ENCODE data around the gene CDK5RAP1.

Gene CDK5RAP1

DNA sequence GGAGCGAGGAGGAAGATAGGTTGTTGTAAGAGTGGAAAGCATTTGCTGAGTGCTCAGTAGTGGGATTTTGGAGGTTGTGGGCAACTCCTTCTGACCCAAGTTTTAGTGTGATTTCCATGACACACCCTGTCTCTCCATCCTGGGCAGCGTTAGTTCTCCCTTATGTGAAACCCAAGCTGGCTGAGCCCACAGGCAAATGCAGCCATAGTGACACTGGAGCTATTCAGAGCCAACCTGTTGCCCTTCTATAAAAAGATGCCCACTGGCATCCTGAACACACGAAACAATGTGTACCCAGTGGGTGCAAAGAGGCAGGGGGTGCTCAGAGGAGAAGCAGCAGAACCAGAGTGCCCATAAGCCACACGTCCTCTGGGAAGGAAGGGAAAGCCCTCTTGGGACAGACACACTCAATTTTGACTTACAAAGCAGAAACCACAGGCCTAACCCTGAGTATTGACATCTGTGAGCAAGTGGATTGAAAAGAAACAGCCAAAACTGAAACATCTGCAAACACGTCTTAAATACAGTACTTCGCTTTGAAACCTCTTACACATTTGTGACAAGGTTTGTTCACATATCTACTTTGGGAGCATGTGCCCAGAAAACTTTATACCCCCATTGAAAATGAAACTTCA is 63.7 kb downstream of the CDK5RAP1 start:
- DNase-seq (ENCODE audit: insufficient read length) (no peak), FAIRE-seq (peak; percentile 57)
- TF ChIP-seq POLR2AphosphoS5 (IDR thresholded peaks at IDR 0.05; ENCODE audit: low read depth, low read length), result no peak
- TF ChIP-seq TAF1 (IDR thresholded peaks at IDR 0.05; ENCODE audit: borderline replicate concordance, low read depth, low read length), result no peak
- TF ChIP-seq POLR2A (IDR thresholded peaks at IDR 0.05; ENCODE audit: low read depth, low read length), result no peak

GRCh38 chr20:33337119-33337518 is 64.2 kb downstream of the CDK5RAP1 start:
- FAIRE-seq (no peak), DNase-seq (ENCODE audit: insufficient read length) (no peak)
- TF ChIP-seq POLR2AphosphoS5 (IDR thresholded peaks at IDR 0.05; ENCODE audit: low read depth, low read length), result no peak
- TF ChIP-seq POLR2A (IDR thresholded peaks at IDR 0.05; ENCODE audit: low read depth, low read length), result no peak
- no peak for TF ChIP-seq TAF1 (IDR thresholded peaks at IDR 0.05; ENCODE audit: borderline replicate concordance, low read depth, low read length)

DNA sequence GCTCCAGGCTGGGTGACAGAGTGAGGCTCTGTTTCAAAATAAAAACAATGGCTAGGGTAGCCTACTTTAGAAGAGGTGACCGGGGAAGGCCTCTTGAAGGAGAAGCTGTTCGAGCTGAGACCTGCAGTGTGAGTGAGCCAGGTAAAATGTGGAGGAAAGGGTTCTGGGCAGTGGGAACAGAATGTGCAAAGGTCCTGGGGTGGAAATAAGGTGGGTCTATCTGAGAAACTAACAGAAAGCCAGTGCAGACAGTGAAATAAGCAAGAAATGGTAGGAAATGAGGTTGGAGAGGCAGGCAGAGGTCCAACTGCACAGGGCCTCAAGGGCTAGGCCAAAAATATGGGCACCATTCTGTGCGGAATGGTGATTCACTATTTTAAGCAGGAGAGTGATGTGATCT is 64.9 kb downstream of the CDK5RAP1 start:
- DNase-seq (ENCODE audit: insufficient read length) (no peak), FAIRE-seq (no peak)
- TF ChIP-seq TAF1 (IDR thresholded peaks at IDR 0.05; ENCODE audit: borderline replicate concordance, low read depth, low read length) (no peak), POLR2AphosphoS5 (IDR thresholded peaks at IDR 0.05; ENCODE audit: low read depth, low read length) (no peak)

DNA sequence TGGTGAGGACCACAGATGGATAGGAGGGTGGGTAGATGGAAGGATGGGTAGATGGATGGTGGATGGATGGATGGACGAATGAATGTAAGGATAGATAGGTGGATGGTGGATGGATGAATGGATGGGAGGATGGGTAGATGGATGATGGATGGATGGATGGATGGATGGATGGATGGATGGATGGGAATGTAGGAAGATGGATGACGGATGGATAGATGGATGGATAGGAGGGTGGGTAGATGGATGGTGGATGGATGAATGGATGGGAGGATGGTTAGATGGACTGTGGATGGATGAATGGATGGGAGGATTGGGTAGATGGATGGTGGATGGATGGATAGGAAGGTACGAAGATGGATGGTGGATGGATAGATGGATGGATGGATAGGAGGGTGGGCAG is 67.2 kb downstream of the CDK5RAP1 start:
- FAIRE-seq (no peak), DNase-seq (ENCODE audit: insufficient read length) (no peak)
- TF ChIP-seq POLR2A (IDR thresholded peaks at IDR 0.05; ENCODE audit: low read depth, low read length), result no peak
- no peak for TF ChIP-seq TAF1 (IDR thresholded peaks at IDR 0.05; ENCODE audit: borderline replicate concordance, low read depth, low read length)
- TF ChIP-seq POLR2AphosphoS5 (IDR thresholded peaks at IDR 0.05; ENCODE audit: low read depth, low read length), result no peak

DNA sequence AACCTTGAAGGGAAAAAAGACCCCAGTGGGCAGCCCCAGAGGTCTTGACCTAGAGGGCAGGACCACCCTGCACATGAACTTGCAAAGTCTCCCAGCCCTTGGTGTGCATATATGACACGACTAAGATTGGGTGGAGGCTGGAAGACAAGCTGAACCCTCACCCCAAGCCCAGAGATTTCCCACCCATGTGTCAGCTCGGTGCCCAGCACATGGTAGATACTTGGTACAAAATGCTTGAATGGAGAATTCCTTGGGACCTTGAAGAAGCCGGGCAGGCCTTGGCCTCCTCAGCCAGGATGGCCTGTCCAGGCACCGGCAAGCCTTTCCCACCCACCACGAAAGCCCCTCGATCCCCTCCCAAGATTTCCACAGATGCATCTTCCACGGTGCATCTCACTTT is 67.7 kb downstream of the CDK5RAP1 start:
- DNase-seq (ENCODE audit: insufficient read length) (no peak), FAIRE-seq (no peak)
- TF ChIP-seq POLR2A (IDR thresholded peaks at IDR 0.05; ENCODE audit: low read depth, low read length), result no peak
- TF ChIP-seq TAF1 (IDR thresholded peaks at IDR 0.05; ENCODE audit: borderline replicate concordance, low read depth, low read length), result no peak
- TF ChIP-seq POLR2AphosphoS5 (IDR thresholded peaks at IDR 0.05; ENCODE audit: low read depth, low read length), result no peak

- DNase-seq (ENCODE audit: insufficient read length), result no peak
- no peak for FAIRE-seq
- TF ChIP-seq POLR2AphosphoS5 (IDR thresholded peaks at IDR 0.05; ENCODE audit: low read depth, low read length), result no peak
- TF ChIP-seq POLR2A (IDR thresholded peaks at IDR 0.05; ENCODE audit: low read depth, low read length), result no peak
- no peak for TF ChIP-seq TAF1 (IDR thresholded peaks at IDR 0.05; ENCODE audit: borderline replicate concordance, low read depth, low read length)
Measured at GRCh38 chr20:33332905-33333456, 68.3 kb downstream of the CDK5RAP1 start.

- TF ChIP-seq POLR2AphosphoS5 (IDR thresholded peaks at IDR 0.05; ENCODE audit: low read depth, low read length), result no peak
- FAIRE-seq (no peak), DNase-seq (ENCODE audit: insufficient read length) (no peak)
Measured at GRCh38 chr20:33328157-33329137, 72.9 kb downstream of the CDK5RAP1 start.

GRCh38 chr20:33325350-33325749 is 76.0 kb downstream of the CDK5RAP1 start:
- no peak for TF ChIP-seq POLR2A (IDR thresholded peaks at IDR 0.05; ENCODE audit: low read depth, low read length)
- no peak for TF ChIP-seq TAF1 (IDR thresholded peaks at IDR 0.05; ENCODE audit: borderline replicate concordance, low read depth, low read length)
- no peak for TF ChIP-seq POLR2AphosphoS5 (IDR thresholded peaks at IDR 0.05; ENCODE audit: low read depth, low read length)

GRCh38 chr20:33323236-33323635 is 78.1 kb downstream of the CDK5RAP1 start:
- FAIRE-seq (no peak), DNase-seq (ENCODE audit: insufficient read length) (no peak)
- TF ChIP-seq POLR2A (IDR thresholded peaks at IDR 0.05; ENCODE audit: low read depth, low read length) (no peak), POLR2AphosphoS5 (IDR thresholded peaks at IDR 0.05; ENCODE audit: low read depth, low read length) (no peak), TAF1 (IDR thresholded peaks at IDR 0.05; ENCODE audit: borderline replicate concordance, low read depth, low read length) (no peak)

More at GRCh38 chr20:33325350-33325749, 76.0 kb downstream of the CDK5RAP1 start:
- no peak for FAIRE-seq
- DNase-seq (ENCODE audit: insufficient read length), result no peak

- FAIRE-seq (no peak), DNase-seq (ENCODE audit: insufficient read length) (no peak)
- no peak for TF ChIP-seq POLR2A (IDR thresholded peaks at IDR 0.05; ENCODE audit: low read depth, low read length)
- TF ChIP-seq TAF1 (IDR thresholded peaks at IDR 0.05; ENCODE audit: borderline replicate concordance, low read depth, low read length), result no peak
- TF ChIP-seq POLR2AphosphoS5 (IDR thresholded peaks at IDR 0.05; ENCODE audit: low read depth, low read length), result no peak
Measured at GRCh38 chr20:33322456-33322855, 78.9 kb downstream of the CDK5RAP1 start.

GRCh38 chr20:33320006-33320405 is 81.3 kb downstream of the CDK5RAP1 start:
- TF ChIP-seq POLR2A (IDR thresholded peaks at IDR 0.05; ENCODE audit: low read depth, low read length), result no peak
- no peak for TF ChIP-seq TAF1 (IDR thresholded peaks at IDR 0.05; ENCODE audit: borderline replicate concordance, low read depth, low read length)
- no peak for TF ChIP-seq POLR2AphosphoS5 (IDR thresholded peaks at IDR 0.05; ENCODE audit: low read depth, low read length)
- DNase-seq (ENCODE audit: insufficient read length) (no peak), FAIRE-seq (no peak)

- no peak for FAIRE-seq
- DNase-seq (ENCODE audit: insufficient read length), result no peak
- TF ChIP-seq POLR2A (IDR thresholded peaks at IDR 0.05; ENCODE audit: low read depth, low read length) (no peak), TAF1 (IDR thresholded peaks at IDR 0.05; ENCODE audit: borderline replicate concordance, low read depth, low read length) (no peak), POLR2AphosphoS5 (IDR thresholded peaks at IDR 0.05; ENCODE audit: low read depth, low read length) (no peak)
Measured at GRCh38 chr20:33318096-33318429, 83.3 kb downstream of the CDK5RAP1 start.
